Measurements from ENCODE around the gene MYZAP.

DNA sequence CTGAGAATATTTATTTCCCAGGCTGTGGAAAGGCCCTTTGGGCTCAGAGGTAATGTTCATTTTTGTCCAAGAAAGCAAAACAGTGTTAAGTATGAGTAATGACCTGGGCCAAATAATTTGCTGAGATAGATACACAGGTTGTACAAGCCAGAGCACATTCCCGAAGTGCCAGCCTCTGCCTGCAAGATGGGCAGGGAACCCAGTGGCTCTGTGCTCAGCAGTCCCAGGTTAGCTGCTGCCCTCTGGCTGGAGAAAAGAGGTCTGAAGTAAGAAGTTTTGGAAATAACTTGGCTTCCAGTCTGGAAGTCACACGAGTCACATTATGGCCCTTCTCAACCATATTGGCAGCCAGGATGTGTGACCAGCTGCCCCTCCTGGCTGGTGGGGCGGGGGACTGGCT is 20.2 kb downstream of the MYZAP start:
- TF ChIP-seq, protein P1, sequence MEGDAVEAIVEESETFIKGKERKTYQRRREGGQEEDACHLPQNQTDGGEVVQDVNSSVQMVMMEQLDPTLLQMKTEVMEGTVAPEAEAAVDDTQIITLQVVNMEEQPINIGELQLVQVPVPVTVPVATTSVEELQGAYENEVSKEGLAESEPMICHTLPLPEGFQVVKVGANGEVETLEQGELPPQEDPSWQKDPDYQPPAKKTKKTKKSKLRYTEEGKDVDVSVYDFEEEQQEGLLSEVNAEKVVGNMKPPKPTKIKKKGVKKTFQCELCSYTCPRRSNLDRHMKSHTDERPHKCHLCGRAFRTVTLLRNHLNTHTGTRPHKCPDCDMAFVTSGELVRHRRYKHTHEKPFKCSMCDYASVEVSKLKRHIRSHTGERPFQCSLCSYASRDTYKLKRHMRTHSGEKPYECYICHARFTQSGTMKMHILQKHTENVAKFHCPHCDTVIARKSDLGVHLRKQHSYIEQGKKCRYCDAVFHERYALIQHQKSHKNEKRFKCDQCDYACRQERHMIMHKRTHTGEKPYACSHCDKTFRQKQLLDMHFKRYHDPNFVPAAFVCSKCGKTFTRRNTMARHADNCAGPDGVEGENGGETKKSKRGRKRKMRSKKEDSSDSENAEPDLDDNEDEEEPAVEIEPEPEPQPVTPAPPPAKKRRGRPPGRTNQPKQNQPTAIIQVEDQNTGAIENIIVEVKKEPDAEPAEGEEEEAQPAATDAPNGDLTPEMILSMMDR (IDR thresholded peaks at IDR 0.05; ENCODE audit: insufficient read depth, low read length): no peak
- TF ChIP-seq GABPA (IDR thresholded peaks at IDR 0.05; ENCODE audit: low read depth): no peak
- TF ChIP-seq POLR2AphosphoS5 (IDR thresholded peaks at IDR 0.05; ENCODE audit: low read depth): no peak
- TF ChIP-seq, protein P2, sequence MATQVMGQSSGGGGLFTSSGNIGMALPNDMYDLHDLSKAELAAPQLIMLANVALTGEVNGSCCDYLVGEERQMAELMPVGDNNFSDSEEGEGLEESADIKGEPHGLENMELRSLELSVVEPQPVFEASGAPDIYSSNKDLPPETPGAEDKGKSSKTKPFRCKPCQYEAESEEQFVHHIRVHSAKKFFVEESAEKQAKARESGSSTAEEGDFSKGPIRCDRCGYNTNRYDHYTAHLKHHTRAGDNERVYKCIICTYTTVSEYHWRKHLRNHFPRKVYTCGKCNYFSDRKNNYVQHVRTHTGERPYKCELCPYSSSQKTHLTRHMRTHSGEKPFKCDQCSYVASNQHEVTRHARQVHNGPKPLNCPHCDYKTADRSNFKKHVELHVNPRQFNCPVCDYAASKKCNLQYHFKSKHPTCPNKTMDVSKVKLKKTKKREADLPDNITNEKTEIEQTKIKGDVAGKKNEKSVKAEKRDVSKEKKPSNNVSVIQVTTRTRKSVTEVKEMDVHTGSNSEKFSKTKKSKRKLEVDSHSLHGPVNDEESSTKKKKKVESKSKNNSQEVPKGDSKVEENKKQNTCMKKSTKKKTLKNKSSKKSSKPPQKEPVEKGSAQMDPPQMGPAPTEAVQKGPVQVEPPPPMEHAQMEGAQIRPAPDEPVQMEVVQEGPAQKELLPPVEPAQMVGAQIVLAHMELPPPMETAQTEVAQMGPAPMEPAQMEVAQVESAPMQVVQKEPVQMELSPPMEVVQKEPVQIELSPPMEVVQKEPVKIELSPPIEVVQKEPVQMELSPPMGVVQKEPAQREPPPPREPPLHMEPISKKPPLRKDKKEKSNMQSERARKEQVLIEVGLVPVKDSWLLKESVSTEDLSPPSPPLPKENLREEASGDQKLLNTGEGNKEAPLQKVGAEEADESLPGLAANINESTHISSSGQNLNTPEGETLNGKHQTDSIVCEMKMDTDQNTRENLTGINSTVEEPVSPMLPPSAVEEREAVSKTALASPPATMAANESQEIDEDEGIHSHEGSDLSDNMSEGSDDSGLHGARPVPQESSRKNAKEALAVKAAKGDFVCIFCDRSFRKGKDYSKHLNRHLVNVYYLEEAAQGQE (IDR thresholded peaks at IDR 0.05; ENCODE audit: insufficient replicate concordance, low read depth): no peak
- TF ChIP-seq SPI1 (IDR thresholded peaks at IDR 0.05; ENCODE audit: borderline replicate concordance, low read depth): no peak

Measured in HL-60 (cell line).